Endothelial cell of umbilical vein (primary cell): Measurements from ENCODE around the gene PTPRD. TPM values are rescaled to one million over a fixed set of nuclear protein-coding genes. Genes with fewer than 3 reads are reported as not detected.

Experiments used
- BruUV-seq: library from RNA; stranded (reverse); fragments of 400-500 nt; replicated peaks from 2 replicates; lab custom pipeline; 2021; lab: Mats Ljungman, UMichigan
- CTCF ChIA-PET: fragments of 300-600, 350-600 bp; sonication (Branson Sonifier 250); formaldehyde crosslinking; loops from one replicate; lab custom pipeline; 2021; ENCODE audit warnings: antibody characterized with exemption, inconsistent platforms; lab: Charles Lee
- POLR2A ChIA-PET: fragments of 300-600, 350-600 bp; sonication (Branson Sonifier 250); formaldehyde crosslinking; loops from one replicate; lab custom pipeline; 2021; ENCODE audit warnings: antibody characterized with exemption, inconsistent platforms; lab: Charles Lee
- DNase-seq: peaks from one replicate; pipeline ENCODE4 v3.0.0-alpha.2; 2011; ENCODE audit warnings: low read depth, low spot score
- FAIRE-seq: peaks from 2 replicates; lab custom pipeline; 2011; peaks lifted over from hg19 to GRCh38; lab: Jason Lieb, UNC
- H2AFZ ChIP-seq: 2 replicates; pipeline ENCODE4 v1.6.0; 2012; ENCODE audit warnings: low read depth, low read length, control low read depth, inconsistent platforms
- H3K27ac ChIP-seq: 2 replicates; pipeline ENCODE4 v1.5.1; 2011; ENCODE audit warnings: low read depth, mild to moderate bottlenecking, control low read depth, low read length, moderate library complexity; ENCODE audit not compliant: insufficient read depth
- H3K27me3 ChIP-seq, 2 experiments: 2 replicates each; pipeline versions ENCODE4 v1.6.0 to v1.6.1; 2011; ENCODE audit warnings: low read length in 2 of 2, mixed read lengths in 1 of 2; ENCODE audit not compliant: control insufficient read depth in 2 of 2, insufficient read depth in 2 of 2
- H3K36me3 ChIP-seq, 2 experiments: 2 replicates in 1 of 2; 3 replicates in 1 of 2; pipeline ENCODE4 v1.5.1; 2011; ENCODE audit warnings: low read length in 2 of 2, mild to moderate bottlenecking in 1 of 2, moderate library complexity in 1 of 2; ENCODE audit not compliant: control insufficient read depth in 2 of 2, insufficient read depth in 2 of 2; ENCODE audit errors: extremely low read depth in 1 of 2
- H3K4me1 ChIP-seq: 3 replicates; pipeline ENCODE4 v1.5.1; 2011; ENCODE audit warnings: mild to moderate bottlenecking, low read length; ENCODE audit not compliant: control insufficient read depth, insufficient read depth; ENCODE audit errors: extremely low read depth
- H3K4me2 ChIP-seq: 2 replicates; pipeline ENCODE4 v1.6.1; 2011; ENCODE audit warnings: low read length, control low read depth, mixed read lengths; ENCODE audit not compliant: insufficient read depth
- H3K4me3 ChIP-seq, 3 experiments: fragments of 200-600 bp in 1 of 3; sonication (generic), shearing (Covaris generic) in 1 of 3; replicated peaks in 1 of 3; 2 replicates each; pipeline ENCODE4 v1.5.1; 2011 to 2016; ENCODE audit warnings: control low read depth in 3 of 3, low read length in 3 of 3, mild to moderate bottlenecking in 2 of 3, inconsistent platforms in 1 of 3, low read depth in 1 of 3, moderate library complexity in 1 of 3; ENCODE audit not compliant: insufficient read depth in 1 of 3
- H3K79me2 ChIP-seq: 2 replicates; pipeline ENCODE4 v1.6.0; 2012; ENCODE audit warnings: low read length, inconsistent platforms; ENCODE audit not compliant: control insufficient read depth, insufficient read depth
- H3K9ac ChIP-seq: replicated peaks from 2 replicates; pipeline ENCODE3; 2011; ENCODE audit warnings: low read length, control low read depth; ENCODE audit not compliant: insufficient read depth; ENCODE audit errors: extremely low read depth
- H3K9me1 ChIP-seq: replicated peaks from 3 replicates; pipeline ENCODE4 v1.6.0; 2011; ENCODE audit warnings: mild to moderate bottlenecking, low read length; ENCODE audit not compliant: control insufficient read depth, insufficient read depth; ENCODE audit errors: extremely low read depth
- H3K9me3 ChIP-seq: replicated peaks from 2 replicates; pipeline ENCODE4 v1.5.1; 2012; ENCODE audit warnings: low read length, inconsistent platforms; ENCODE audit not compliant: control insufficient read depth, insufficient read depth
- H4K20me1 ChIP-seq: replicated peaks from 2 replicates; pipeline ENCODE3; 2011; ENCODE audit warnings: mild to moderate bottlenecking, low read length; ENCODE audit not compliant: control insufficient read depth, insufficient read depth; ENCODE audit errors: extremely low read depth
- CTCF ChIP-seq, 2 donors: IDR thresholded peaks; 1 replicate in 1 of 2; 2 replicates in 1 of 2; pipeline ENCODE4 v1.5.1; 2011; ENCODE audit warnings: low read length in 2 of 2, mild to moderate bottlenecking in 2 of 2, moderate library complexity in 2 of 2, control low read depth in 1 of 2, inconsistent platforms in 1 of 2, low read depth in 1 of 2; ENCODE audit not compliant: insufficient read depth in 1 of 2; ENCODE audit errors: extremely low read depth in 1 of 2
- EZH2 ChIP-seq: IDR thresholded peaks from 2 replicates; pipeline ENCODE4 v1.6.1; 2012; ENCODE audit warnings: borderline replicate concordance, low read depth, mild to moderate bottlenecking, moderate library complexity, low read length, inconsistent platforms; ENCODE audit not compliant: severe bottlenecking
- FOS ChIP-seq: IDR thresholded peaks from 2 replicates; pipeline ENCODE4 v1.6.1; 2011; ENCODE audit warnings: mild to moderate bottlenecking, low read length, moderate library complexity, borderline replicate concordance; ENCODE audit not compliant: insufficient read depth
- GATA2 ChIP-seq: IDR thresholded peaks from 2 replicates; pipeline ENCODE4 v1.7.0; 2011; ENCODE audit warnings: low read depth, mild to moderate bottlenecking, moderate library complexity, mixed read lengths, low read length; ENCODE audit not compliant: insufficient read length, insufficient read depth
- JUN ChIP-seq: IDR thresholded peaks from 2 replicates; pipeline ENCODE4 v1.6.1; 2011; ENCODE audit warnings: borderline replicate concordance, low read depth; ENCODE audit not compliant: insufficient read length, insufficient read depth
- MAX ChIP-seq: IDR thresholded peaks from 2 replicates; pipeline ENCODE4 v1.6.1; 2011; ENCODE audit not compliant: insufficient read depth, insufficient read length
- MYC ChIP-seq: IDR thresholded peaks from one replicate; pipeline ENCODE4 v1.6.1; 2011; ENCODE audit warnings: mild to moderate bottlenecking, low read depth, low read length
- POLR2A ChIP-seq: IDR thresholded peaks from 2 replicates; pipeline ENCODE4 v1.6.1; 2012; ENCODE audit warnings: low read depth, mild to moderate bottlenecking, control low read depth, low read length
- POLR2AphosphoS5 ChIP-seq: IDR thresholded peaks from 2 replicates; pipeline ENCODE4 v1.6.1; 2012; ENCODE audit warnings: low read depth, mild to moderate bottlenecking, control low read depth, low read length, moderate library complexity; ENCODE audit not compliant: insufficient read depth
- dilution Hi-C: fragments of 300-500 bp; cut with MboI; formaldehyde crosslinking; loops from one replicate; pipeline ENCODE4 v1.15.0; 2019; ENCODE audit warnings: low sequenced_read_pairs; ENCODE audit not compliant: extremely low pct_ligation_motif_present
- intact Hi-C: fragments of 100-400 bp; cut with micrococcal nuclease; formaldehyde crosslinking; loops from one replicate; pipeline ENCODE4 v1.10.0; 2022
- polyA plus RNA-seq, 4 experiments: library from polyadenylated mRNA; depleted of rRNA in 3 of 4; stranded (reverse) in 3 of 4; unstranded in 1 of 4; fragments of >200 nt; gene quantifications; 2 replicates each; pipeline versions ENCODE4 v1.2.1 to v1.2.3, GENCODE V29; 2011 to 2012; ENCODE audit warnings: missing spikeins in 1 of 4
- total RNA-seq: library from RNA; stranded (reverse); gene quantifications from 2 replicates; pipeline ENCODE4 v1.2.3, GENCODE V29; 2021

Gene PTPRD
- total and polyA plus RNA-seq, 2 donors (not counting 3 experiments of a cell fraction or from before 2014, with no cell fraction given) = 5.5 to 5.7 TPM

GRCh38 chr9:9091387-9091786, 1521.4 kb downstream of the PTPRD start:
- no peaks in the 10 kb centered on the region for H3K4me1 ChIP-seq
- H4K20me1 ChIP-seq = no peaks in the 10 kb centered on the region
- no peaks in the 10 kb centered on the region for H3K9me3 ChIP-seq
- no peaks in the 10 kb centered on the region for H3K9me1 ChIP-seq
- H2AFZ ChIP-seq = no peak overlapping the region
- H3K27ac ChIP-seq = no peak overlapping the region
- CTCF ChIA-PET = no interaction called here
- FAIRE-seq (no peak), DNase-seq (no peak)
- H3K36me3 ChIP-seq = no peaks in the 10 kb centered on the region
- BruUV-seq = no TSS peak
- no peak overlapping the region for H3K9ac ChIP-seq
- no peak overlapping the region for H3K4me3 ChIP-seq
- dilution Hi-C loops = no loop called here
- intact Hi-C loops = no loop called here
- no peak overlapping the region for H3K4me2 ChIP-seq
- no peaks in the 10 kb centered on the region for H3K27me3 ChIP-seq
- POLR2A ChIA-PET = no interaction called here
- TF ChIP-seq MAX = no peak
- no peak for TF ChIP-seq GATA2
- TF ChIP-seq POLR2AphosphoS5 = no peak
- TF ChIP-seq EZH2 = no peak
- TF ChIP-seq FOS = no peak
- no peak for TF ChIP-seq CTCF (IDR thresholded peaks at IDR 0.05; ENCODE audit: extremely low read depth in 1 of 2, insufficient read depth in 1 of 2, low read depth in 1 of 2, low read length in 2 of 2)
- no peak for TF ChIP-seq POLR2A
- no peak for TF ChIP-seq JUN
- no peak for TF ChIP-seq MYC
- H3K79me2 ChIP-seq = no peaks in the 10 kb centered on the region
